ENCODE results near the gene AMZ1.

The AMZ1 gene

DNA sequence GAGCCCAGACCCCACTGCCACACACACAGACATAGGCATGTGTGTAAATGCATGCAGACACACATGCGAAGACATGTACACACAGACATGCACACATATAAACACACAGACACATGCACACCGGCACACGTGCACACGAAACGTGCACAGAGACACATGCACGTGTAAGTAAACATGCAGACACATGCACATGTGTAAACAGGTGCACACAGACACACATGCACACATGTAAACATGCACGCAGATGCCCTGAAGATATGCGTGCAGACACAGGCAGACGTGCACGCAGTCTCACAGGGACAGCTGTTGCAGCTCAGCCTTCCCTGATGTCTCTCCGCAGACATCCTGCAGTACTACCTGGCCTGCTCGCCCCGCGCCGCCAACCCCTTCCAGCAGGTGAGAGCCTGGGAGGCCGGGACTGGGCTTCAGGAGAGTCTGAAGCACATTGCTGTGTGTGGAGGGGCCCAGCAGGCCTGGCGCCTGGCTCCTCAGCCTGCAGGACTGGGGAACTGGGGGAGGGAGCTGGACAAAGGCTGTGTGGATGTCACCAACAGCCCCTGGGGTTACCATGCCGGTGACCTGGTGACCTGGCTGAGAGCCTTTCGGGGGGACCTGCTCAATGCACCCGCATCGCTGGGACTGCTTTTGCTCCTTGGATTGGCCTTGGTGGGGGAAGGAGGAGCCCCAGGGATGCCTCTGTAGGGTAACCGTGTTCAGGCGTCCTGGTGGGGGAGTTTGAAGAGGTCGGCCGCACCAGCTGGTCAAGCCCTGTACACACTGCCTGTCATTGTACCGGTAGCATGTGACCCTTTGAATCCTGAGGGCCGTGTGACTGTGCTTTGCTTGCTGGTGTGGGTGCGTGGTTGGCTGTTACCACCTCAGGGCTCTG lies 35.9 kb upstream of the AMZ1 start:
- DNase-seq: no peak

DNA sequence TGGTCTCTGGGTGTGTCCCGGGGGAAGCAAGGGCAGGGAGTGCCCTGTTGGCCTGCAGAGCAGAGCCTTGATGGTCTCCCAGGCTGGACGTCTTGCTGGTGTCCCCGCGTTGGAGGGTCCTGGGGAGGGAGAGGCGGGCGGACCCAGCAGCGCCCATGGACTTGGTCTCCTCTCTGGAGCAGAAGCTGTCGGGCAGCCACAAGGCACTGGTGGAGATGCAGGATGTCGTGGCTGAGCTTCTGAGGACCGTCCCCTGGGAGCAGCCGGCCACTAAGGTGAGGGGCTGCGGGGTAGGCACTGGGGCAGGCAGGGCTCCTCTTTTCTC lies 35.3 kb upstream of the AMZ1 start:
- no peak for DNase-seq

GRCh38 chr7:2654059-2654458 lies 33.9 kb upstream of the AMZ1 start:
- no peak for DNase-seq

DNA sequence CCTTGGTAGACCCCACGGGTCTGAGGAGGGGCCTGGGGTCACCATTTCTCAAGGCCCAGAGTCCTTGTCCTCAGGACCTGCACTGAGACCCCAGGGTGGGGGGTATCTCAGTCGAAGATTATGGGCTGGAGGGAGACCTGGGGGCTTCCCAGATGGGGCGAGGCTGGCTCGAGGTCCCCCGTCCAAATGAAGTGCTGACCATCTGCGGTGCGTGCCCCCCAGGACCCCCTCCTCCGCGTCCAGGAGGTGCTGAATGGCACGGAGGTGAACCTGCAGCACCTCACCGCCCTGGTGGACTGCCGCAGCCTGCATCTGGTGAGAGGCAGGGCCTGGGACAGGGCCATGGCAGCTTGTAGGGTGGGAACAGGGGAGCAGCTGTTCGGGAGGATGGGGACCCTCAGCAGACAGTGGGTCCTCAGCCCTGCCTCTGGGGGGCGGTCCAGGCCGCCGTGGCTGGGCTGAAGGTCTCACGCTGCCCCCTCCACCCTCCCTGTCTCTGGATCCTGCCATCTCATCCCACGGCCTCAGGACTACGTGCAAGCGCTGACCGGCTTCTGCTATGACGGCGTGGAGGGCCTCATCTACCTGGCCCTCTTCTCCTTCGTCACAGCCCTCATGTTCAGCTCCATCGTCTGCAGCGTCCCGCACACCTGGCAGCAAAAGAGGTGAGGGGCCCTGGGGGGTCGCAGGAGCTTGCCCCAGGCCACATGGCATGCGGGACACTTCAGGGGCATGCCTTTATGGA lies 32.0 kb upstream of the AMZ1 start:
- DNase-seq: no peak

GRCh38 chr7:2657208-2657607 lies 30.8 kb upstream of the AMZ1 start:
- DNase-seq: no peak

- DNase-seq: no peak
Measured at GRCh38 chr7:2657920-2658671, 29.9 kb upstream of the AMZ1 start.

- no peak for DNase-seq
Measured at GRCh38 chr7:2658941-2659340, 29.1 kb upstream of the AMZ1 start.

DNA sequence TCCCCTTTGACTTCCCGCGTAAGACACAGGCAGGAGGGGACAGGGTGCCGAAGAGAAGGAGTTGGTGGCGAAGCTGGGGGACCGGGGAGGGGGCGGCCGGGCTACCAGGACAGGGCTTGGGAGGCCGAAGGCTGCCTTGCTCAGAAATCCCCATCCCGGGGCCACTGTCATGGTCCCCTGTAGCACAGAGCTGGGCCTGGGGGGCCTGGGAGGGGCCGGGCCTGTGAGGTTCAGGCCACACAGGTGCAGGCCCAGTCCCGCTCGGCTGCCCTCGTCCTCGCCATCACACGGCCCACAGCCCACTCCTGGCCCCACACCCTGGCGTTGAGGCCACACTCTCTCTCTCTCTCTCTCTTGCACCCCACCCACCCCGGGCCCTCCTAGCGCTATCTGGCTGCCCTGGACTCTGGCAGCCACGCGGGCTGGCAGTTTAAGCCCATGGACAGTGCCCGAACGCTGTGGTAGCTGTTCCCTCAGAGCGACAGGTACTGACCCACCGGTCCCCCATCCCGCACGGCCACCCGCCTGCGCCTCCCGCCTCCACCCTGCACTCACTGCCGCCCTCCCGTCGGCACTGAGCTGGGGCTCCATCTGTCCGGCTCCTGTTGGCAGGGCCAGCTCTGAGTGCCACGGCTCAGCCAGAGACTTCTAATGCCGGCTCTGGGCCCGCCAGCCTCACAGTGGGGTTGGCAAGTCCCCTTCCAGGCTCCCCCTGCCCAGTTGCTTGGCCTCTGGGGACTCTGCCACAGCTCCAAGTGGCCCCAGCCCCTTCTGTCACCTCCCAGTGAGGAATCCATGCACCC lies 28.2 kb upstream of the AMZ1 start:
- DNase-seq: no peak

GRCh38 chr7:2660359-2661095 lies 27.5 kb upstream of the AMZ1 start:
- DNase-seq: no peak

DNA sequence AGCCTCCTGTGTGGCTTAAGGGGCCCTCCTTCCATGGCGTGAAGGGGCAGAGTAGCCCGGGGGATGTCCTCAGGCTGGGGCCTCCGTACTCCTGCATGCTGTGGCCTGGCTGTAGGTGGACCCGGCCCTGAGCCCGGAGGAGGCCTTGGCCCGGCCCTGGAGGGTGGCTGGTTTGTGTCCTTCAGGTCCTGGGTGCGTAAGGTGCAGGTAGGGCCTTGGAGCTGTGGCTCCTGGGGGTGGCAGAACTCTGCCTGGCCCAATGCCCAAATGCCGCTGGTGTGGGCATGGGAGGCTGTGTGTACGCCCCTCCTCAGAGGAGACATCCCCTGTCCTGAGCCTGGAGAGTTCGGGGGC lies 26.9 kb upstream of the AMZ1 start:
- DNase-seq: no peak

- DNase-seq: no peak
Measured at GRCh38 chr7:2661602-2662272, 26.3 kb upstream of the AMZ1 start.

DNA sequence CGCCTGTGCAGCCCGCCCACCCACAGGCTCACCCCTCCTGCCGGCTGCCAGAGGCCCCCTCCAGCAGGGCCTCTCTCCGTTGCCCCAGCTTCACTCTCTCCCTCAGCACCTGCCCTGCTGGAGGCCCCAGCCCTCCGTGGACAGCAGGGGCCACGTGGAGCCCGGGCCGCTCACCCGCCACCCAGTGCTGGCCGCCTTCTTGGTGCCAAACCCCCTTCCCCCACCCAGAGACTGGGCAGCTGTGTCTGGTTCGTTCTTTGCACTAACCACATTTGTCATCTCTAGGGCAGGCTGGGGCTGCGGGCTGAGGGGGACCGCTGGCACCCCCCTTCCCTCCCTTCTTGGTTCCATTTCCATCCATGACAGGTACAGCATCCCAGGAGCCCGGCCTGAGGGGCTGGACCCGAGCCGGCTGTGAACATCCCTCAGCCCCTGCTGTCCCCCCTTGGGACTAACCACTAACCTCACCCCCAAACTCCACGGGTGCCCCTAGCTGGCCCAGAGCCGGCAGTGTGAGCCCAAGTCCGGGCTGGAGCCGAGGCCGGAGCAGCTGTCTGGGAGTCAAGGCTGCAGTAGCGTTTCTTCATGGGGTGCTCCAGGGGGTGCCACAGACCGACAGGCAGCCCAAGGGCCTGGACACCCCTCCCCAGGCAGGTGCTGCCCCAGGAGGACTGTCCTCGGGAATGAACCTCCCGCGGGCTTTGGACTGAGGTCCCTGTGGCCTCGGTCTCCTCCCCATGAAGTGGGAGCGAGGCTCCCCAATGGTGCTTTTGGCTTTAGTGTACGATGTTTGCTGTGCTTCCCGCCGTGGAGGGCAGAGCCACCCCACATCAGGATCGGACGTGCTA lies 25.5 kb upstream of the AMZ1 start:
- no peak for DNase-seq

DNA sequence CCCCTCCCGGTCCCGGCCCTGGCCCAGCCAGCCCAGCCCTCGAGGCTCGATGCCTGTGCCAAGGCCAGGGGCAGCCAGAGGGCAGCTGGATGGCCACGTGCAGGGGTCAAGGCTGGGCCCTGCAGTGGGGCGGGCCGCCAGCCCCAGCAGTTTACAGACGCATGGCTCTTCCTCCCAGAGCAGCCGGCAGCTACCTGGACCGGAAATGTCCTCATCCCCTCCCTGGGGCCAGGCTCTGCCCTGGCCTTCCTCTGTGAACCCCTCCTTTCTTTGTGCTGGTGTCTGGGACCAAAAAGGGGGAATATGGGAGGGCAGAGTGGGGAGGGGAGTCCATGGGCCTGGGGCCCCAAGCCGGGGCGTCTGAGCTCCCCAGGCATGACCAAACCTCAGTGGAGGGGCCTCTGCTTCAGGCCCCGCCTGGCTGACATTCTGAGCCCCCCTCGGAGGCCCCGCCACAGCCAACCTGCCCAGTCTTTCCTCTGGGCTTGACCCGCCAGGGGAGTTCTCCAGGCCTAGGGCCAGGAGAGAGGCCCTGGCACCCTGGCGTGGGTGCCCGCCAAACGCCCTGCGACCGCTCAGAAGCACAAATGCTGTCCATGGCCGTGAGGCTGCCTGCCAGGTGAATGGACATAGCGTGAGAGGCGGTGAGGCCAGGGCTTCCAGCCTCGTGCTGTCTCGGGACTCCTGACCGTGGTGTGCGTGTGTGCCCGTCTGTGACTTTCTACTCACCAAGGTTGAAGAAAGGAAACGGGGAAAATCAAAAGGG lies 24.7 kb upstream of the AMZ1 start:
- DNase-seq: no peak

GRCh38 chr7:2663960-2664359 lies 24.0 kb upstream of the AMZ1 start:
- DNase-seq: no peak

DNA sequence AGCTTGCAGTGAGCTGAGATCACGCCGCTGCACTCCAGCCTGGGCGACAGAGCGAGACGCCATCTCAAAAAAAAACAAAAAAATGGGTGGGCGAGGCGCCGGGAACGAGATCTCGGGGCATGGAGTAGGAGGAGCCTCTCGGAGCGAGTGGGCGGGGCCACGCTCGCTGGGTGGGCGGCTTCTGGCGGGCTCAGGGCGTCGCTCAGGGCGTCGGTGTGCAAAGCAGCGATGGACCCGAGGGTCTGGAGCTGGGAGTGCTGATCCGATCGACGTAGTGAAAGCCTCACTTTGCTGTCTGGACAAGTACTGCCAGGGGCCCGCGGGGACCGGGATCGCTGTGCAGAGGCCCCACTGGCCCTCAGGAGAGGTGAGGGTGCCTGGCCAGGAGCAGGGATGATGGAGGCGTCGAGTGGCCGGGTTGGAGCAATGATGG lies 22.6 kb upstream of the AMZ1 start:
- no peak for DNase-seq

DNA sequence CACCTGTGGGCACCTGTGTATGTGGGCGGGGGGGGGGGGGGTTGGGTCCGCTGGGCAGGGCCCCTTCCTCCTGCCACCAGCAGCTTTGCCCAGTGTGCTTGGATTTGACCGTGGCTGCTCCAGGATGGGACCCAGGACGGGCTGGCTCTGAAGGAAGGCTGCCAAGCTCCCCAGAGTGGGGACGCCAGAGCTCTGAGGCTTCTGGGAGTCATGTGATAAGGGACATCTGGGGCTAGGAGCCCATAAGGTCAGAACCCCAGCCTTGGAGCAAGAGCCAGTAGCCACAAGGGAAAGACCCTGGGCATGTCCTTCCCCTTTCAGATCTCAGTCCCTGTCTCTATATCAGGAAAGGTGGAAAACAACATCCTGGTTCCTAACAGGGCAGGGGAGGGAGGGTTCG lies 21.8 kb upstream of the AMZ1 start:
- no peak for DNase-seq

DNA sequence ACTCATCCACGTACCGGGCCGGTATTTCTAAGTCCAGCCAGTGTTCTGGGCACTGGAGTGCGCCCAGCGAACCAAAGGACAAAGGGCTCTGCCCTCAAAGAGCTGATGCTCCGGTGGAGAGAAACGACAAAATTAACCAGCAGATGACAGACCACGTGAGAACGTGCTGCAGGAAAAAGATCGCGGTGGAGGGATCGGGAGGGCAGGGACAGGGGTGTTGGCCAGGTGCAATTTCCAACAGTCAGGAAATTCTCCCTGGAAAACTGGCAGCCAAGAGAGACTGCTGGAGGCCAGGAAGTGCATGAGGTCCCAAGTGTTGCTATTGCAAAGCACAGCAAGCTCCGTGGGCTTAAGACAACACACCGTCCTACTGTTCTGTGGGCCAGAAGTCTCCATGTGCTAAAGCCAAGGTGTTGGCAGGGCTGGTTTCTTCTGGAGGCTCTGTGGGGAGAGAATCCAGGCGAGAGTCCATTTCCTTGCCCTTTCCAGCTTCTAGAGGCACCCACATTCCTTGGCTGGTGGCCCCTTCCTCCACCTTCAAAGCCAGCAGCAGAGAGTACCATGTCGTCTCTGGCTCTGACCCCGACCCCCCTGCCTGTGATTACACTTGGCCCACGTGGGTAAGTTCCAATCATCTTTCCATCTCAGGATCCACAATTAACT lies 21.3 kb upstream of the AMZ1 start:
- DNase-seq: no peak

DNA sequence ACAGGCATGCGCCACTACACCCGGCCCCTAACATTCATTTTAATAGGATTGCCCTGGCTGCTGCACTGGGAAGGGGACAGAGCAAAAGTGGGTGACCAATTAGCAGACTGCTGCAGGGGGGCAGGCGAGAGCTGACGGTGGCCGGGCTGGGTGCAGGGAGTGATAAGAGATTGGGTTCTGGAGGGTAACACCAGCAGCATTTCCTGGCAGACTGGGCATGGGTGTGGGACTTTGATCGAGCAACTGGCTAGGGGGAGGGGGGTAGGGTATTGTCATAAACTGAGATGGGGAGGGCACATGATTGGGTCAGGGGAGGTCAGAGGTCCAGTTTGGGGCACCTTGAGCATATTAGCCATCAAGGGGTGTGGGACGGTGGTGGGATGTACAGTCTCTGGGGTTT lies 20.2 kb upstream of the AMZ1 start:
- DNase-seq: no peak

GRCh38 chr7:2668401-2668800 lies 19.6 kb upstream of the AMZ1 start:
- DNase-seq: no peak
